GM18867 (cell line): ENCODE data around the gene TMEM127.

ENCODE experiments used
- ATAC-seq: cut with Tn5 transposase; IDR thresholded peaks from one replicate; pipeline ENCODE4 v1.9.1; 2021; ENCODE audit warnings: mild to moderate bottlenecking, moderate library complexity; ENCODE audit not compliant: unreplicated experiment

TMEM127 gene

DNA sequence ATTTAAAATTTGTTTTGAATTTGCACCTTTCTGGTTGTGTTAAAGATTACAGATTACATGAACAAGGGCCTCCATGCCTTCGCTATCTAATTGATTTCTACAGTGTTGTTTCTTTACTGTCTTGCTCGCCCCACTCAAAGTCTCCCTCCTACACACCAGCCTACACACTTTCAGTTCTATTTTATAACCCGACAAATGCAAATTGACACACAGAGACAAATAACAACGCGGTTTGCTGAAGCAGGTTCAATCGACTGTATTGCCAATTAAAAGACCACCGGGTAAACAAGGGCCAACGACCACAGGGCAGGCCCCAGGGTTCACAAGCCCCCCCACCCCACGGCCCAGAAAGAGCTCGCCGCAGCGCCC is 58.0 kb downstream of the TMEM127 start:
- peak; percentile 15 for ATAC-seq

DNA sequence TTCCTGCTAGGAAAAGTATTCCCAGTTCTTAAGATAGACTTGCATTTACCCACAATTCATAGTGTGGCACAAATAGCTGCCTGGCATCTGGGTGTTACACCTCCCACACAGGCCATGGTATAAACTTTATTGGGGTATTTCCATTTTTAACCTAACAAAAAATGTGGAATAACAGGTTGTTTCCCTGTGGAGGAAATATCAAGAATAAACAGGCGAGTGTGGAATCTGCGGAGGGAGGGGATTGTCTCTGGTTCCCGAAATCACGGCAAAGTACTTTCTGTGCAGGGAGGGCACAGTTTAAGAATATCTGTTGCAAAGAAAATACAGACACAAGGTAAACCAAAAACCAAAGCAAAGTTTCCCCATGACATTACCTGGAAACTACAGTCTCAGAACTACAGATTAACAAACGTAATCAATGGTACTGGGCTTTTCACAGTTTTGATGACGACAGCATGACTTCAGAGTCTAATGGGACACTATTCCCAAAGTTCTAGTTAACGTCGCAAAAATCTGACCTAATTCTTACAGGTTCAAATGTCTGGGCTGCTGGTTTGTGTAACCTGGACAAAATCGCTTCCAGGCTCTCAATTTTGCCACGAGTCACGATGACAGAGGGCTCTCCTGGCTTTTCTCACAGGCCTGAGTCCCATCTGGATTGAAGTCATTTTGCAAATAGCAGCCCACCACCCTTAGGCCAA is 58.6 kb downstream of the TMEM127 start:
- no peak for ATAC-seq

DNA sequence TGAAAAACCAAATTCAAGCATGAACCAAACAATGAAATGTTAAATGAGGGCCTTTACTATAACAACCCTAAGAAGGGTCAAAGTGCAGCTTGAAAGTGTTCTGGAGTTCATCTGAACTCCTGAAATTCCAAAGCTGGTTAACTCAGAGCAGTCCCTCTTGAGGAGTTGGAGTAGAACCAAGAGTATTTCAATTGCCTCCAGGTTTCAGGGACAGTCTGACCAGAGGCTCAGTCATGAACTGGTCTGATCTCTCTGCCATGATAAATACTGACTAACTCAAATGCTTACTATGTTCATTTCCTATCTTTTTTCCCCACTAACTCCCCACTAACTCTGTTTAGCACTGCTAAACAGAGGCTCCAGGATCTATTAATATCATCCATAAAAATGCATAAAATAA is 59.9 kb downstream of the TMEM127 start:
- ATAC-seq, result no peak

DNA sequence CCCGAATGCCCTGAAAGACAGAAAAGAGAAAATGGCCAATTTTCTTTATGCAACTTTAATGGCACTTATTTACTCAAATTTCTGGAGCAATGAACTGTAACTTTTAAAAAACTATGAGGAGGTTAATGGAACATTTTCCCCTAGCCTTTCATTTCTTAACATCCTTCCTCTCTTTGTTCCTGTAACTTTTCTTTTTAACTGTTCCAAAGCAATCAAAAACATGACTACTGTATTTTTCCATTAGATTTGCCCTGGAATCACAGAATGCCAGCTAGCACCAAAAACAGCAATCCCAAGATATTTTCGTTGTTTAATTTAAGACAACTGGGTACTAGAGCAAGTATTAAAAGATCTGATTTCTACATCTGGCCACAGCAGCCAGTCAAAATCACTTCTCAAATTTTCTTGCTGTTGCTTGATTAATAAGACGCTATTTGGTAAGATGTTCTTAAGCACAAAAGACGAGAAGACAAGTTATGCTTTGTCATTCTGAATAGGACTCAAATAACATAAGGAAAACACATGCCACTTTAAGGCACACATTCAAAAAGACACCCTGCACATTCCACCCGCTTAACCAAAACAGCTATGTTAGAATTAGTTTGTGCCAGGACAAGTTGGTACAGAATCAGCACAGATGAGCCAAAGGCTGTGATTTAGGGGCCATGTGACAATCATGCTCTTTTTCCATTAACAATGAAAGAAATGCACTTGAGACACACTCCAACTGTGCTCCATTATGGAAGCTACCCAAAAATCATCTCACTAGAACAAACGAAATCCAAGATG is 60.8 kb downstream of the TMEM127 start:
- ATAC-seq, result no peak

DNA sequence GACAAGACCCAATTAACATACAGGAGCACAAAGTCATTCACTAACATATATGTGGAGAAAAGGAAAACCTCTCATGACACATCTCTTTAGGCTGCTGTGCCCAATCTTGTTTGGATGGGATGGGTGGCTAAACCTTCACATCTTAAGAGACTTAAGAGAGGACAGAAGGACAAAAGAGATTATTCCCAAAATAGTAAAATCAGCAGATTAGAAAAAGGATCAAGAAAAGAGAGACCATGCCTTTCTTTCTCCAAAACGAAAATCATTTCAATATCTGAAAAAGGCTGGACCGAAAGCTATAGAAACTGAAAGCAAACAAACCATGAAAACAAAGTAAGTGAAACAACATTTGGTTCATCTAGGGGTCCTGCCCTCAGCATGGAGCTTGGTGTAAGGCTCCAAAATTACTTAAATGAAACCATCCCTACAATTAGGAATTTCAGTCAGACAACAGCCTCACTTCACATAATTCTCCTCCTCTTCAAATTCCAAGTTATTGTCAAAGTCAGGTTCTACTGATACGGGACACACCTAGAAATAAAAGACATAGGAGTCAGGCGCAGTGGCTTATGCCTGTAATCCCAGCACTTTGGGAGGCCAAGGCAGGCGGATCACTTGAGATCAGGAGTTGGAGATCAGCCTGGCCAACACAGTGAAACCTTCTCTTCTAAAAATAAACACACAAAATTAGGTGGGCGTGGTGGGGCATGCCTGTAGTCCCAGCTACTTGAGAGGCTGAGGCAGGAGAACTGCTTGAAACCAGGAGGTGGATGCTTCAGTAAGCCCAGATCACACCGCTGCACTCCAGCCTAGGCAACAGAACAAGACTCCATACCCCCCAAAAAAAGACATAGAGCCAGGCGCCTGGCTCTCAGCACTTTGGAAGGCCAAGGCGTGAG is 62.4 kb downstream of the TMEM127 start:
- ATAC-seq, result peak; percentile 27

DNA sequence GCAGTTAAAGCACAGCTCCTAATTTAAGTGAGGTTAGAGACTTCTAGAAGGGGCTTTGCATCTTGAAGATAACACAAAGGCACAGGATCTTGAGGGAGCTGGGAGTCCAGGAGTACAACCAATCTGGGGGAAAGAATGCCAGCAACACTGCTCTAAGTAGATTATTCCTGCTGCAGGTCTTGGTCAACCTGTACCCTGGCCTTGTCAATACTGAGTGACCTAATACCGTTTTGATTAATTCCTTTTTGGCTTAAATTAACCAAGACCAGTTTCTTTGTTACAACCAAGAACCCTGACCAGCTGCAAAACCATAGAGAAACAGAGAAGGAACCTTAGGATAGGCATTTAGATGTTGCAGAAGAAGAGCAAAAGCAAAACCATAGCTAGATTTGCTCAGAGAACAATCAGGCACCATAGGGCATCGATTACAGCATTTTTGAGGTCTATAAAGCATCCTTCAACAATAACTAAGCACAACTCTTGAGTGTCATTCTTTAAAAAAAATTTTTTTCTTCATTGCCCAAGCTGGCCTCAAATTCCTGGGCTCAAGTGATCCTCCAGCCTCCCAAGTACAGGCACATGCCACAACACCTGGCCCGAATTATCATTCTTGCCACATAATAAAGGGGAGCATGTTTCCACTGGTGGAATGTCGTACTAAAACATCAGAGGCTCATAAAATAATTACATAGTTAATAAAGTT is 63.5 kb downstream of the TMEM127 start:
- ATAC-seq, result no peak

DNA sequence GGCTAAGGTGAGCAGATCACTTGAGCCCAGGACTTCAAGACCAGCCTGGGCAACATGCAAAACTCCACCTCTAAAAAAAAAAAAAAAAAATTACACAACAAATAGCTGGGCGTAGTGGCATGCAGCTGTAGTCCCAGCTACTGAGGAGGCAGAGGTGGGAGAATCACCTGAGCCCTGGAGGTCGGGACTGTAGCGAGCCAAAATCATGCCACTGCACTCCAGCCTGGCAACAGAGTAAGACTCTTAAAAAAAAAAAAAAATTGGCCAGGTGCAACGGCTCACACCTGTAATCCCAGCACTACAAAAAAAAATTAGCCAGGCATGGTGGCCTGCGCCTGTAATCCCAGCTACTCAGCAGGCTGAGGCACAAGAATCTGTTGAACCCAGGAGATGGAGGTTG is 64.5 kb downstream of the TMEM127 start:
- ATAC-seq, result no peak

DNA sequence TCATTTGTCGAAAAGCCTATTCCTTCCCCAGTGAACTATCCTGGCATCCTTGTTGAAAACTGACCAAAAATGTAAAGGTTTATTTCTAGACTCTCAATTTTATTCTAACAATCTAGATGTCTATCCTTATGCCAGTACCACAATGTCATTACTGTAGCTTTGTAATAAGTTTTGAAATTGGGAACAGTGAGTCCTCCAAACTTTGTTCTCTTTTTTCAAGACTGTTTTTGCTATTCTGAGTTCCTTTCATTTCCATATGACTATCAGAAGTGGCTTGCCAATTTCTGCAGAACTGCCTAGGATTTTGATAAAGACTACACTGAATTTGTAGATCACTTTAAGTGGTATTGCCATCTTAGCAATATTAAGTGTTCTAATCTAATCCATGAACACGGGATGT is 66.9 kb downstream of the TMEM127 start:
- no peak for ATAC-seq
